Rectal smooth muscle tissue (tissue), 1 donor: ENCODE results near the gene BPIFB6.

Source experiments
- H3K27ac ChIP-seq: one replicate; pipeline ENCODE4 v1.7.0; 2013; ENCODE audit warnings: low read depth, low read length, inconsistent platforms
- H3K27me3 ChIP-seq: one replicate; pipeline ENCODE4 v1.7.0; 2013; ENCODE audit warnings: low read length; ENCODE audit not compliant: control insufficient read depth, insufficient read depth
- H3K36me3 ChIP-seq: one replicate; pipeline ENCODE4 v1.7.0; 2013; ENCODE audit warnings: low read length; ENCODE audit not compliant: control insufficient read depth, insufficient read depth
- H3K4me1 ChIP-seq: one replicate; pipeline ENCODE4 v1.7.0; 2013; ENCODE audit warnings: low read length; ENCODE audit not compliant: control insufficient read depth, insufficient read depth
- H3K4me3 ChIP-seq: one replicate; pipeline ENCODE4 v1.7.0; 2013; ENCODE audit warnings: low read length
- H3K9ac ChIP-seq: one replicate; pipeline ENCODE4 v1.7.0; 2013; ENCODE audit warnings: low read length

Gene BPIFB6

GRCh38 chr20:33006776-33007375 lies 24.6 kb upstream of the BPIFB6 start:
- Histone ChIP-seq H3K4me1 (no peaks in the 10 kb centered on the region), H3K4me3 (no peak overlapping the region), H3K36me3 (no peaks in the 10 kb centered on the region), H3K9ac (no peak overlapping the region), H3K27ac (no peak overlapping the region), H3K27me3 (no peaks in the 10 kb centered on the region)

GRCh38 chr20:33007376-33008335 lies 23.8 kb upstream of the BPIFB6 start, which contains the start of gene BPIFB2:
TSS of gene BPIFB2 (plus strand) at chr20:33007704. CDS start at chr20:33008575, 871 bp downstream.
- no peaks in the 10 kb centered on the region for H3K36me3 ChIP-seq
- H3K4me3 ChIP-seq: no peak within 1 kb of the TSS
- H3K4me1 ChIP-seq: no peaks in the 10 kb centered on the region
- H3K27me3 ChIP-seq: no peaks in the 10 kb centered on the region
- no peak within 1 kb of the TSS for H3K9ac ChIP-seq
- H3K27ac ChIP-seq: no peak within 1 kb of the TSS

DNA sequence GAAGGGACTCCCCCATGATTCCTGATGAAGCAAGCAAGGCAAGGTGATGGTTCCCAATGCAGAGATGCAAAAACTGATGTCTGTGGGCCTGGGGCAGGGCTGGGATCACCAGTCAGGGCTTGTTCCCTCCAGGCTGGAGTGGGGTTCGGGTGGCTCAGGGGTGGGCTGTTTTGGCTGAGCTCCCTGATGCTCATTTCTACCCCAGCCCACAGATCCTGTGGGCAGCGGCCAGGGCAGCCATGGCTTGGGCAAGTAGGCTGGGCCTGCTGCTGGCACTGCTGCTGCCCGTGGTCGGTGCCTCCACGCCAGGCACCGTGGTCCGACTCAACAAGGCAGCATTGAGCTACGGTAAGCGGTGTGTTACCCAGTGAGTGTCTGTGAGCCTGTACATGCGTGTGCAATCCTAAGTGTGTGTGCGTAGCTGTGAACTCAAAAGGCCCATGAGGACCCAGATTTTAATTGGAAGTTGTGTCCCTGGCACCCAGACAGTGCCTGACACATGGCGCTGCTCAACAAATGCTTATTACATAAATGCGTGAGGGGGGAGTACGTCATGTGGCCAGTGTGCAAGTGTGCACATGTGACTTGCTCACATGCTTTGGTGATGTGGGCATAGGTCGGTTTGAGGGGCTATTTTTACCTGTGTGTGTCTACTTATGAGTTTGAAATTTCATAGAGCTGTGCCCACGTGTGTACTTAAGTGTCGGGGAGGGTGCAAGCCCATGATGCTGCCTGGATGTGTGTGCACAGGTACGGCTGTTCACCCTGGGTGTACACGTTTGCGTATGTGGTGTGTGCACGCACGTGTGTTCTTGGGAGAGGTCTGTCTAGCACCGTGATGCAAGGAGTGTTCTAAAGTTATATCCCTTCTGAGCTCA lies 22.9 kb upstream of the BPIFB6 start:
- no peak overlapping the region for H3K27ac ChIP-seq
- H3K36me3 ChIP-seq: no peaks in the 10 kb centered on the region
- H3K4me1 ChIP-seq: no peaks in the 10 kb centered on the region
- no peak overlapping the region for H3K9ac ChIP-seq
- H3K27me3 ChIP-seq: no peaks in the 10 kb centered on the region
- H3K4me3 ChIP-seq: no peak overlapping the region

- Histone ChIP-seq H3K4me3 (no peak overlapping the region), H3K27ac (no peak overlapping the region), H3K9ac (no peak overlapping the region), H3K4me1 (no peaks in the 10 kb centered on the region), H3K36me3 (no peaks in the 10 kb centered on the region), H3K27me3 (no peaks in the 10 kb centered on the region)
Measured at GRCh38 chr20:33009214-33010132, 22.0 kb upstream of the BPIFB6 start.

DNA sequence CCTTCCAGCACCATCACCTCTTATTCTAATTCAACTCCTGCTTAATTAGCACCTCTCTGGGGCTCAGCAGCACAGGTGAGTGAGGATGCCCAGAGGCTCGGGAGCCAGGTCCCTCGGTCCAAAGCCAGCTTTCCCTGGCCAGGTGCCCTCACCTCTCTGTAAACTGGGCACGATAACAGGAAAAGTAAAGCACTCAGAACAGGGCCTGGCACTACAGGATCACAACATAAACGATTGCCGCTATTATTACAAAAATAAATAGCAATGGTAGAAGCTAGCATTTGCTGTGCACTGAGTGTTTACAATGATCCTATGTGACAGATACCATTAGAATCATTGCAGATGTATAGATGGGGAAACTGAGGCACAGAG lies 21.3 kb upstream of the BPIFB6 start:
- Histone ChIP-seq H3K36me3 (no peaks in the 10 kb centered on the region), H3K4me1 (no peaks in the 10 kb centered on the region), H3K27ac (no peak overlapping the region), H3K4me3 (no peak overlapping the region), H3K9ac (no peak overlapping the region), H3K27me3 (no peaks in the 10 kb centered on the region)

- Histone ChIP-seq H3K9ac (no peak overlapping the region), H3K36me3 (no peaks in the 10 kb centered on the region), H3K4me3 (no peak overlapping the region), H3K4me1 (no peaks in the 10 kb centered on the region), H3K27ac (no peak overlapping the region), H3K27me3 (no peaks in the 10 kb centered on the region)
Measured at GRCh38 chr20:33010674-33011449, 20.6 kb upstream of the BPIFB6 start.

DNA sequence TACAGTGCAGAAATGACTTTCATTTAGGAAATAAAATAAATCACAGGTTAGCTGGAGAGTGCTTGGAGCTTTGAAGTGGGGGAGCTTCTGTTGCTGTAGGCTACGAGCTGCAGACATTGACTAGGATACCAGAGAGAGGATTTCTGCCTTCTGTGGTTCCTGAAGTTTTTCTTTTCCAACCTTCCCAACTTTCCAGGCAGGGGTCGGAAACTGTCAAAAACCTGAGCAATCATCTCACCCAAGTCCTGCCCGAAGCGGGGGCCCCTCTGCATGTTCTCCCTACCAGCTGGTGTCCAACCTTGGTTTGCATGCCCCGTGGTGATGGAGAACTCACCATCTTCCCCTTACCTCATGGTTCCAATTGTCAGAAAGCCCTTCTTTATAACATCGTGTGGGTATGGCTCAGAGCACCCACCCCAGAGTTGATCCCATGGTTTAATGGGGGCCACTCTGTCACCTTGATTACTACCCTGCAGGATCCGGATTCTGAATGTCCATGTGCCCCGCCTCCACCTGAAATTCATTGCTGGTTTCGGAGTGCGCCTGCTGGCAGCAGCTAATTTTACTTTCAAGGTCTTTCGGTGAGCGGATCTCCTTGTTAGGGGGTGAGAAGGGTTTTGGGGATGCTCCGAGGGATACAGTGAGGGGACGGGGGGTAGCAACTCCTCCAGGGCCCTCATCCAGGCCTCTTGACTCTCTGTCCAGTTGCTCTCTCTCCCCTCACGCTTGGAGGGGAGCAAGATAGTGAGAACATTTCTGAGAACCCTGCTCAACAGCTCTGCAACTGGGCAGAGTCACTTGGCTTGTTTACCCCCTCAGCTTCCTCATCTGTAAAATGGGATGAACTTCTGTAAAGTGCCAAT lies 18.9 kb upstream of the BPIFB6 start:
- no peak overlapping the region for H3K4me3 ChIP-seq
- no peaks in the 10 kb centered on the region for H3K4me1 ChIP-seq
- peaks cover 2% of the 10 kb centered on the region for H3K27me3 ChIP-seq
- H3K27ac ChIP-seq: no peak overlapping the region
- H3K9ac ChIP-seq: no peak overlapping the region
- no peaks in the 10 kb centered on the region for H3K36me3 ChIP-seq

GRCh38 chr20:33013701-33014326 lies 17.6 kb upstream of the BPIFB6 start:
- Histone ChIP-seq H3K36me3 (no peaks in the 10 kb centered on the region), H3K27me3 (peaks cover 2% of the 10 kb centered on the region), H3K9ac (no peak overlapping the region), H3K4me1 (no peaks in the 10 kb centered on the region), H3K4me3 (no peak overlapping the region), H3K27ac (no peak overlapping the region)

- Histone ChIP-seq H3K4me1 (no peaks in the 10 kb centered on the region), H3K9ac (no peak overlapping the region), H3K27me3 (peaks cover 2% of the 10 kb centered on the region), H3K36me3 (no peaks in the 10 kb centered on the region), H3K27ac (no peak overlapping the region), H3K4me3 (no peak overlapping the region)
Measured at GRCh38 chr20:33014336-33015113, 16.9 kb upstream of the BPIFB6 start.

GRCh38 chr20:33015114-33015484 lies 16.3 kb upstream of the BPIFB6 start:
- Histone ChIP-seq H3K36me3 (no peaks in the 10 kb centered on the region), H3K27ac (no peak overlapping the region), H3K4me1 (no peaks in the 10 kb centered on the region), H3K4me3 (no peak overlapping the region), H3K27me3 (peaks cover 2% of the 10 kb centered on the region), H3K9ac (no peak overlapping the region)
